HCT116 (cell line): ENCODE results near the gene SARS1. TPM values are rescaled to one million over a fixed set of nuclear protein-coding genes. Genes with fewer than 3 reads are reported as not detected.

Experiments
- ATAC-seq: fragments of 200-7000 bp; cut with Tn5 transposase; 2 replicates; pipeline ENCODE4 v1.9.1; 2020; ENCODE audit warnings: mild to moderate bottlenecking, moderate library complexity
- BruUV-seq: library from RNA; stranded (reverse); fragments of 400-500 nt; replicated peaks from 2 replicates; lab custom pipeline; 2021; lab: Mats Ljungman, UMichigan
- CTCF ChIA-PET: fragments of 300-600 bp; sonication (Branson Sonifier 250); formaldehyde crosslinking; loops from one replicate; lab custom pipeline; 2021; ENCODE audit warnings: antibody characterized with exemption; lab: Charles Lee
- POLR2A ChIA-PET: fragments of 300-600, 350-600 bp; sonication (Branson Sonifier 250); formaldehyde crosslinking; loops from one replicate; lab custom pipeline; 2021; ENCODE audit warnings: antibody characterized with exemption; lab: Charles Lee
- RAD21 ChIA-PET, 2 experiments: fragments of 300-600 bp; sonication (Branson Sonifier 250); formaldehyde crosslinking; loops; one replicate each; lab custom pipeline; 2023; ENCODE audit warnings: low total read pairs in 2 of 2; ENCODE audit not compliant: uncharacterized antibody in 2 of 2, unreplicated experiment in 2 of 2, low non-redundant PET in 1 of 2; lab: Charles Lee
- DNase-seq: peaks from one replicate; pipeline ENCODE4 v3.0.0-alpha.2; 2010; ENCODE audit warnings: low read depth, low spot score
- H2AFZ ChIP-seq: fragments of 200-600 bp; shearing (Covaris generic), sonication (generic); 2 replicates; pipeline ENCODE4 v1.6.1; 2017; ENCODE audit warnings: low read depth, mixed run types, mixed read lengths, antibody characterized with exemption, low read length; ENCODE audit not compliant: poor library complexity, severe bottlenecking
- H3K27ac ChIP-seq: 2 replicates; pipeline ENCODE4 v1.5.1; 2012; ENCODE audit warnings: low read depth, low read length
- H3K27me3 ChIP-seq: fragments of 200-600 bp; sonication (generic); 2 replicates; pipeline ENCODE4 v1.6.1; 2016; ENCODE audit warnings: mixed run types, low read length, mixed read lengths; ENCODE audit not compliant: insufficient read depth
- H3K36me3 ChIP-seq, 2 experiments: fragments of 200-500 bp in 1 of 2; fragments of 200-600 bp in 1 of 2; sonication (Bioruptor generic) in 1 of 2; sonication (generic) in 1 of 2; 2 replicates each; pipeline versions ENCODE4 v1.5.1 to v1.6.1; 2014 to 2016; ENCODE audit warnings: low read length in 2 of 2, inconsistent platforms in 1 of 2, mixed read lengths in 1 of 2, mixed run types in 1 of 2; ENCODE audit not compliant: insufficient read depth in 2 of 2, control insufficient read depth in 1 of 2
- H3K4me1 ChIP-seq, 2 experiments: fragments of 200-600 bp in 1 of 2; sonication (generic) in 1 of 2; 2 replicates each; pipeline versions ENCODE4 v1.5.1 to v1.6.1; 2012 to 2017; ENCODE audit warnings: low read length in 2 of 2, inconsistent platforms in 1 of 2, mild to moderate bottlenecking in 1 of 2, mixed read lengths in 1 of 2, mixed run types in 1 of 2, moderate library complexity in 1 of 2; ENCODE audit not compliant: insufficient read depth in 2 of 2, control insufficient read depth in 1 of 2
- H3K4me2 ChIP-seq: fragments of 200-600 bp; sonication (generic); 2 replicates; pipeline ENCODE4 v1.6.1; 2017; ENCODE audit warnings: mixed run types, low read length, mixed read lengths
- H3K4me3 ChIP-seq, 2 experiments: fragments of 200-600 bp in 1 of 2; sonication (generic) in 1 of 2; replicated peaks in 1 of 2; 2 replicates each; pipeline ENCODE4 v1.5.1; 2011 to 2016; ENCODE audit warnings: low read length in 2 of 2, control low read depth in 1 of 2, low read depth in 1 of 2, mild to moderate bottlenecking in 1 of 2, mixed read lengths in 1 of 2, mixed run types in 1 of 2
- H3K79me2 ChIP-seq: fragments of 200-600 bp; sonication (generic); 2 replicates; pipeline ENCODE4 v1.6.1; 2017; ENCODE audit warnings: mild to moderate bottlenecking, mixed run types, low read length, moderate library complexity, mixed read lengths; ENCODE audit not compliant: insufficient read depth
- H3K9ac ChIP-seq: fragments of 200-600 bp; sonication (generic); 2 replicates; pipeline ENCODE4 v1.6.1; 2016; ENCODE audit warnings: low read length, mixed read lengths
- H3K9me2 ChIP-seq: fragments of 200-600 bp; sonication (generic), shearing (Covaris generic); 2 replicates; pipeline ENCODE4 v1.6.1; 2017; ENCODE audit warnings: mixed run types, mild to moderate bottlenecking, moderate library complexity; ENCODE audit not compliant: insufficient read depth
- H3K9me3 ChIP-seq, 2 experiments: fragments of 200-500 bp in 1 of 2; fragments of 200-600 bp in 1 of 2; sonication (Bioruptor generic) in 1 of 2; sonication (generic) in 1 of 2; 2 replicates each; pipeline ENCODE4 v1.6.1; 2014 to 2017; ENCODE audit warnings: low read length in 2 of 2, mixed read lengths in 2 of 2, inconsistent platforms in 1 of 2, low read depth in 1 of 2, mild to moderate bottlenecking in 1 of 2, mixed run types in 1 of 2, moderate library complexity in 1 of 2; ENCODE audit not compliant: control insufficient read depth in 1 of 2, insufficient read depth in 1 of 2
- H4K20me1 ChIP-seq: fragments of 200-600 bp; sonication (generic), shearing (Covaris generic); 2 replicates; pipeline ENCODE4 v1.6.1; 2017; ENCODE audit warnings: mixed run types, mild to moderate bottlenecking, moderate library complexity; ENCODE audit not compliant: insufficient read depth
- ATF3 ChIP-seq: IDR thresholded peaks from 2 replicates; pipeline ENCODE4 v1.6.1; 2012
- CEBPB ChIP-seq: IDR thresholded peaks from 2 replicates; pipeline ENCODE4 v1.6.1; 2012; ENCODE audit warnings: low read depth
- CTCF ChIP-seq, 3 experiments: fragments of 200-600 bp in 1 of 3; sonication (generic) in 1 of 3; IDR thresholded peaks in 2 of 3; conservative IDR thresholded peaks in 1 of 3; 2 replicates each; pipeline ENCODE4 v1.5.1; 2012 to 2017; ENCODE audit warnings: low read depth in 2 of 3, low read length in 2 of 3, antibody characterized with exemption in 1 of 3, borderline replicate concordance in 1 of 3, control low read depth in 1 of 3, mild to moderate bottlenecking in 1 of 3, mixed read lengths in 1 of 3, mixed run types in 1 of 3, moderate library complexity in 1 of 3; ENCODE audit not compliant: insufficient read depth in 1 of 3
- EGR1 ChIP-seq: IDR thresholded peaks from 2 replicates; pipeline ENCODE4 v1.6.1; 2012; ENCODE audit warnings: low read depth
- ELF1 ChIP-seq: IDR thresholded peaks from 2 replicates; pipeline ENCODE4 v1.6.1; 2012; ENCODE audit warnings: low read depth, borderline replicate concordance
- EZH2 ChIP-seq: fragments of 200-600 bp; sonication (generic); IDR thresholded peaks from 2 replicates; pipeline ENCODE4 v1.6.1; 2017; ENCODE audit warnings: antibody characterized with exemption, mixed run types
- EZH2phosphoT487 ChIP-seq: fragments of 200-600 bp; IDR thresholded peaks from 2 replicates; pipeline ENCODE4 v1.6.1; 2018; ENCODE audit warnings: antibody characterized with exemption, borderline replicate concordance
- JUND ChIP-seq: IDR thresholded peaks from 2 replicates; pipeline ENCODE4 v1.6.1; 2012
- POLR2A ChIP-seq: IDR thresholded peaks from 2 replicates; pipeline ENCODE4 v1.7.0; 2011; ENCODE audit warnings: borderline replicate concordance; ENCODE audit not compliant: insufficient read depth, insufficient read length; ENCODE audit errors: extremely low read depth
- POLR2AphosphoS5 ChIP-seq: IDR thresholded peaks from 2 replicates; pipeline ENCODE4 v1.6.1; 2011; ENCODE audit warnings: mild to moderate bottlenecking, low read depth, low read length, moderate library complexity
- RAD21 ChIP-seq: IDR thresholded peaks from 2 replicates; pipeline ENCODE4 v1.6.1; 2012; ENCODE audit warnings: low read depth, mild to moderate bottlenecking
- REST ChIP-seq: IDR thresholded peaks from 2 replicates; pipeline ENCODE4 v1.6.1; 2012; ENCODE audit warnings: low read depth
- SIN3A ChIP-seq: IDR thresholded peaks from 2 replicates; pipeline ENCODE4 v1.6.1; 2012; ENCODE audit warnings: low read depth
- SRF ChIP-seq: IDR thresholded peaks from 2 replicates; pipeline ENCODE4 v1.6.1; 2012; ENCODE audit warnings: low read depth
- TCF7L2 ChIP-seq: IDR thresholded peaks from 2 replicates; pipeline ENCODE4 v1.7.0; 2011; ENCODE audit warnings: borderline replicate concordance, inconsistent platforms; ENCODE audit not compliant: insufficient read depth, insufficient read length; ENCODE audit errors: extremely low read depth
- ZFX ChIP-seq: fragments of 450-650 bp; IDR thresholded peaks from 2 replicates; pipeline ENCODE4 v1.6.1; 2017
- intact Hi-C: fragments of 100-400 bp; cut with micrococcal nuclease; formaldehyde crosslinking; loops from 2 replicates; pipeline ENCODE4 v1.10.0; 2022
- total RNA-seq: library from RNA; stranded (reverse); gene quantifications from one replicate; pipeline ENCODE4 v1.2.1, GENCODE V29; 2021; ENCODE audit not compliant: unreplicated experiment

The SARS1 gene
- total RNA-seq, 1 experiment from 2014 or later, result 206 TPM

GRCh38 chr1:109259674-109260557 lies 46.2 kb downstream of the SARS1 start (continued):
- no peak for TF ChIP-seq REST
- TF ChIP-seq CTCF (IDR thresholded peaks at IDR 0.05 in 2 of 3, conservative IDR thresholded peaks at IDR 0.05 in 1 of 3; ENCODE audit: borderline replicate concordance in 1 of 3, insufficient read depth in 1 of 3, low read depth in 2 of 3, low read length in 2 of 3), result no peak
- TF ChIP-seq ELF1, result no peak
- TF ChIP-seq, all 23 proteins: peak for 0

GRCh38 chr1:109261006-109261405 lies 47.3 kb downstream of the SARS1 start:
- Histone ChIP-seq H3K4me2 (no peak overlapping the region), H3K4me3 (no peak overlapping the region), H3K79me2 (no peaks in the 10 kb centered on the region), H3K9me2 (no peaks in the 10 kb centered on the region), H4K20me1 (no peaks in the 10 kb centered on the region), H3K36me3 (peaks cover 0 to 4% of the 10 kb centered on the region in 2 experiments; a peak in 1 of 4 replicates), H2AFZ (no peak overlapping the region), H3K9ac (no peak overlapping the region), H3K27me3 (no peaks in the 10 kb centered on the region), H3K27ac (no peak overlapping the region), H3K9me3 (no peaks in the 10 kb centered on the region), H3K4me1 (peaks cover 0 to 9% of the 10 kb centered on the region in 2 experiments; a peak in 2 of 4 replicates)
- DNase-seq, result no peak
- intact Hi-C loops, result no loop called here
- ATAC-seq, result no peak
- no TSS peak for BruUV-seq
- CTCF ChIA-PET, result interaction anchor here (1.1 kb wide), 1 partner anchor 17 kb away, joined by 3 read pairs; no protein-coding TSS in a partner anchor
- RAD21 ChIA-PET, result no interaction called here
- no peak for TF ChIP-seq POLR2AphosphoS5
- no peak for TF ChIP-seq SRF
- TF ChIP-seq SIN3A, result no peak
- TF ChIP-seq ATF3, result no peak
- no peak for TF ChIP-seq CEBPB
- no peak for TF ChIP-seq EGR1
- TF ChIP-seq JUND, result no peak
- no peak for TF ChIP-seq EZH2phosphoT487
- TF ChIP-seq ZFX, result no peak
- no peak for TF ChIP-seq POLR2A
- no peak for TF ChIP-seq RAD21
- TF ChIP-seq EZH2, result no peak
- no peak for TF ChIP-seq TCF7L2
- POLR2A ChIA-PET, result no interaction called here
